Measurements from ENCODE around the gene CWC27. TPM values are rescaled to one million over a fixed set of nuclear protein-coding genes. Genes with fewer than 3 reads are reported as not detected.

Gene CWC27
- total and polyA plus RNA-seq, 9 of the 15 experiments (the other 6 are each of a cell fraction or from before 2014, with no cell fraction given): 19.7 to 49.3 (median 38.3) TPM

GRCh38 chr5:64869419-64869818 lies 100.7 kb downstream of the CWC27 start:
- FAIRE-seq (peak; percentile 6), DNase-seq (ENCODE audit: extremely low read depth in 1 of 4, low spot score in 3 of 4) (peak in 2 of 4 experiments; percentile 15 to 22), ATAC-seq (peak; percentile 63)
- Histone ChIP-seq H3K4me1 (replicated peaks in 1 of 2; ENCODE audit: control insufficient read depth in 2 of 2, insufficient read depth in 2 of 2, low read length in 2 of 2) (peaks cover 0 to 3% of the 10 kb centered on the region in 2 experiments; a peak in 1 of 5 replicates), H3K9me1 (ENCODE audit: control insufficient read depth, insufficient read depth, low read length) (no peaks in the 10 kb centered on the region), H3K36me3 (ENCODE audit: control insufficient read depth, insufficient read depth, low read length) (no peaks in the 10 kb centered on the region), H3K4me3 (no peak overlapping the region), H4K20me1 (replicated peaks; ENCODE audit: control insufficient read depth, insufficient read depth, low read length) (no peaks in the 10 kb centered on the region), H3K9ac (ENCODE audit: insufficient read depth in 1 of 2, low read depth in 2 of 2, low read length in 2 of 2) (no peak overlapping the region), H3K9me3 (replicated peaks; ENCODE audit: control insufficient read depth, insufficient read depth, low read depth, low read length) (no peaks in the 10 kb centered on the region), H3K4me2 (ENCODE audit: insufficient read depth, low read length) (no peak overlapping the region), H3K27ac (ENCODE audit: extremely low read depth, low read depth, low read length) (no peak overlapping the region), H3K79me2 (ENCODE audit: control insufficient read depth, insufficient read depth, low read length) (no peaks in the 10 kb centered on the region), H2AFZ (ENCODE audit: low read depth, low read length) (no peak overlapping the region), H3K27me3 (ENCODE audit: control insufficient read depth in 2 of 2, insufficient read depth in 2 of 2, low read length in 2 of 2) (no peaks in the 10 kb centered on the region)
- ChIA-PET CTCF (ENCODE audit: low intra/inter-chr PET ratio) (no interaction called here), POLR2A (interaction anchor here (0.6 to 1.4 kb wide), 3 partner anchors 10 to 28 kb away, joined by 3 to 4 read pairs (median 3); no protein-coding TSS in a partner anchor)
- intact Hi-C loops (cut with micrococcal nuclease) (no loop called here), in situ Hi-C loops (cut with MboI) (no loop called here)
- TF ChIP-seq C11orf30 (IDR thresholded peaks at IDR 0.05; ENCODE audit: low read depth) (0 out of 2 replicates have a peak, but pooled peaks have one; percentile 20), JUND (IDR thresholded peaks at IDR 0.05; ENCODE audit: borderline replicate concordance, low read depth, low read length) (peak; percentile 17; the same call in 1 of the 2 replicates), JUND (tag; IDR thresholded peaks at IDR 0.05; ENCODE audit: borderline replicate concordance, low read depth, low read length) (no peak), NFE2 (IDR thresholded peaks at IDR 0.05; ENCODE audit: low read depth) (peak; percentile 60; the same call in 1 of the 2 replicates), CBX5 (IDR thresholded peaks at IDR 0.05; ENCODE audit: borderline replicate concordance, low read depth) (no peak)
- BruUV-seq (replicated peaks): no TSS peak
- WGBS (ENCODE audit: insufficient coverage, low coverage, missing lambda C conversion rate): 14% methylated on average over 1 of the region's 1 CpG

GRCh38 chr5:64872044-64872443 lies 103.3 kb downstream of the CWC27 start:
- Histone ChIP-seq H3K9ac (ENCODE audit: insufficient read depth in 1 of 2, low read depth in 2 of 2, low read length in 2 of 2) (no peak overlapping the region), H2AFZ (ENCODE audit: low read depth, low read length) (no peak overlapping the region), H3K27ac (ENCODE audit: extremely low read depth, low read depth, low read length) (no peak overlapping the region), H3K4me2 (ENCODE audit: insufficient read depth, low read length) (no peak overlapping the region), H3K9me1 (ENCODE audit: control insufficient read depth, insufficient read depth, low read length) (no peaks in the 10 kb centered on the region), H3K4me3 (no peak overlapping the region), H3K9me3 (replicated peaks; ENCODE audit: control insufficient read depth, insufficient read depth, low read depth, low read length) (no peaks in the 10 kb centered on the region), H4K20me1 (replicated peaks; ENCODE audit: control insufficient read depth, insufficient read depth, low read length) (no peaks in the 10 kb centered on the region), H3K27me3 (ENCODE audit: control insufficient read depth in 2 of 2, insufficient read depth in 2 of 2, low read length in 2 of 2) (no peaks in the 10 kb centered on the region), H3K4me1 (replicated peaks in 1 of 2; ENCODE audit: control insufficient read depth in 2 of 2, insufficient read depth in 2 of 2, low read length in 2 of 2) (peaks cover 0 to 3% of the 10 kb centered on the region in 2 experiments; a peak in 1 of 5 replicates), H3K79me2 (ENCODE audit: control insufficient read depth, insufficient read depth, low read length) (no peaks in the 10 kb centered on the region), H3K36me3 (ENCODE audit: control insufficient read depth, insufficient read depth, low read length) (no peaks in the 10 kb centered on the region)
- DNase-seq (ENCODE audit: extremely low read depth in 1 of 4, low spot score in 3 of 4): no peak
- 0% methylated on average over 1 of the region's 1 CpG for WGBS (ENCODE audit: insufficient coverage, low coverage, missing lambda C conversion rate)
- in situ Hi-C loops (cut with MboI): no loop called here
- ChIA-PET POLR2A (no interaction called here), CTCF (ENCODE audit: low intra/inter-chr PET ratio) (no interaction called here)
- no peak for FAIRE-seq
- intact Hi-C loops (cut with micrococcal nuclease): no loop called here
- BruUV-seq (replicated peaks): no TSS peak
- ATAC-seq: no peak
- TF ChIP-seq ZNF384 (IDR thresholded peaks at IDR 0.05; ENCODE audit: low read depth, low read length) (no peak), EHMT2 (IDR thresholded peaks at IDR 0.05) (no peak), FOXO4 (CRISPR knock-in tag; IDR thresholded peaks at IDR 0.05) (no peak), ZBTB11 (CRISPR knock-in tag; IDR thresholded peaks at IDR 0.05) (no peak), MAFG (tag; conservative IDR thresholded peaks at IDR 0.05) (no peak), MYBL2 (IDR thresholded peaks at IDR 0.05; ENCODE audit: low read depth) (no peak), MYBL2 (CRISPR knock-in tag; IDR thresholded peaks at IDR 0.05; ENCODE audit: borderline replicate concordance) (no peak)

All from K562 (cell line).